Mammary epithelial cell (primary cell): ENCODE results near the gene TTYH2.
A peak's percentile ranks its signal among the peaks of the same experiment; 100 is the strongest.

Experiments
- EZH2 ChIP-seq: IDR thresholded peaks from 2 replicates; pipeline ENCODE4 v1.6.1; 2012; ENCODE audit warnings: low read length, inconsistent platforms, borderline replicate concordance
- TF ChIP-seq, protein P1 (sequence below), 2 donors: IDR thresholded peaks in 1 of 2; conservative IDR thresholded peaks in 1 of 2; 2 replicates each; pipeline ENCODE4 v1.5.1; 2011 to 2012; ENCODE audit warnings: inconsistent platforms in 2 of 2, low read length in 2 of 2, mild to moderate bottlenecking in 2 of 2, control low read depth in 1 of 2, low read depth in 1 of 2; ENCODE audit not compliant: insufficient read depth in 1 of 2; ENCODE audit errors: extremely low read depth in 1 of 2

DNA sequence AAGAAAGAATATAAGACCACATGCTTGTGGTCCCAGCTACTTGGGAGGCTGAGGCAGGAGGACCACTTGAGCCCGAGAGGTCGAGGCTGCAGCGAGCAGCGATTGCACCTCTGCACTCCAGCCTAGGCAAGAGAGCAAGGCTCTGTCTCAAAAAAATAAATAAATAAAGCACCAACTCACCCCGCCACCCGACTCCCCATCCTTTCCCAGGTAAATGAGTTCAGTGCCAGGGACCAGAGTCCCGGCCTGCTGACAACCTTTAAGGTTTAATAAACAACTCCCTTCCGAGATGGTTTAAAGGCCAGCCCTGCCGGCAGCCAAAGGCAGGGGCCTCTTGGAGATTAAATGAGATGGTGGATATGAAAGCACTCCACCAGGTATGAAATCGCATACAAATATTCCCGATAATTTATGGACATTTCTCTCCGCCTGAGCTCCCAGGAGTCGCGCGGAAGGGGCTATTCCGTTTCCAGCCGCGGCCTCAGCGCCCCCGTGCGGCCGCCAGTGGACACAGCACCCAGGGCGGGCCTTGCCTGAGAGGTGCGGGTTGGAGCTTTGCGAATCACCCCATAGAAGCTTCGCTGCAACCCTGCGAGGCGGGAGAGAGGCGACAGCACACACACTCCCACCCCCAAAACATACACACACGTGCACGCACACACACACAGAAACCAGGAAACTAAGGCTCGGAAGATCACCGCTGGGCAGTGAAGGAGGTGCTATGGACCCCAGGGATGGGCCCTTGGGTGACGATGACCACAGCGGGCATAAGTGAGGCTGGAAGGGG lies 13.9 kb upstream of the TTYH2 start:
- TF ChIP-seq, protein P1, sequence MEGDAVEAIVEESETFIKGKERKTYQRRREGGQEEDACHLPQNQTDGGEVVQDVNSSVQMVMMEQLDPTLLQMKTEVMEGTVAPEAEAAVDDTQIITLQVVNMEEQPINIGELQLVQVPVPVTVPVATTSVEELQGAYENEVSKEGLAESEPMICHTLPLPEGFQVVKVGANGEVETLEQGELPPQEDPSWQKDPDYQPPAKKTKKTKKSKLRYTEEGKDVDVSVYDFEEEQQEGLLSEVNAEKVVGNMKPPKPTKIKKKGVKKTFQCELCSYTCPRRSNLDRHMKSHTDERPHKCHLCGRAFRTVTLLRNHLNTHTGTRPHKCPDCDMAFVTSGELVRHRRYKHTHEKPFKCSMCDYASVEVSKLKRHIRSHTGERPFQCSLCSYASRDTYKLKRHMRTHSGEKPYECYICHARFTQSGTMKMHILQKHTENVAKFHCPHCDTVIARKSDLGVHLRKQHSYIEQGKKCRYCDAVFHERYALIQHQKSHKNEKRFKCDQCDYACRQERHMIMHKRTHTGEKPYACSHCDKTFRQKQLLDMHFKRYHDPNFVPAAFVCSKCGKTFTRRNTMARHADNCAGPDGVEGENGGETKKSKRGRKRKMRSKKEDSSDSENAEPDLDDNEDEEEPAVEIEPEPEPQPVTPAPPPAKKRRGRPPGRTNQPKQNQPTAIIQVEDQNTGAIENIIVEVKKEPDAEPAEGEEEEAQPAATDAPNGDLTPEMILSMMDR (conservative IDR thresholded peaks at IDR 0.05 in 1 of 2, IDR thresholded peaks at IDR 0.05 in 1 of 2; ENCODE audit: extremely low read depth in 1 of 2, insufficient read depth in 1 of 2, low read depth in 1 of 2, low read length in 2 of 2): peak; percentile 77 to 87
- no peak for TF ChIP-seq EZH2
